Stimulated activated memory B cell treated with anti-CD40 and anti-IgM and Interleukin-4, amounts not matched to agents 10 μg/mL and 1 μg/mL and 100 μg/mL, for 72 hours (primary cell): Measurements from ENCODE around the gene ETFA.
A peak's percentile ranks its signal among the peaks of the same experiment; 100 is the strongest.

Experiments used
- ATAC-seq: fragments of 150-1000 bp; cut with Tn5 transposase; 2 replicates; pipeline ENCODE4 v1.10.0; 2021
- H3K27ac Mint-ChIP-seq: one replicate; pipeline ENCODE4 v1.8.0; 2022; ENCODE audit warnings: mild to moderate bottlenecking, mixed read lengths
- H3K27me3 Mint-ChIP-seq: one replicate; pipeline ENCODE4 v1.8.0; 2022; ENCODE audit warnings: mixed read lengths
- H3K36me3 Mint-ChIP-seq: one replicate; pipeline ENCODE4 v1.8.0; 2022; ENCODE audit warnings: mixed read lengths
- H3K4me1 Mint-ChIP-seq: one replicate; pipeline ENCODE4 v1.8.0; 2022; ENCODE audit warnings: mixed read lengths
- H3K4me3 Mint-ChIP-seq: one replicate; pipeline ENCODE4 v1.8.0; 2022; ENCODE audit warnings: mild to moderate bottlenecking, moderate library complexity, mixed read lengths
- H3K9me3 Mint-ChIP-seq: one replicate; pipeline ENCODE4 v1.8.0; 2022; ENCODE audit warnings: mixed read lengths

ETFA gene

DNA sequence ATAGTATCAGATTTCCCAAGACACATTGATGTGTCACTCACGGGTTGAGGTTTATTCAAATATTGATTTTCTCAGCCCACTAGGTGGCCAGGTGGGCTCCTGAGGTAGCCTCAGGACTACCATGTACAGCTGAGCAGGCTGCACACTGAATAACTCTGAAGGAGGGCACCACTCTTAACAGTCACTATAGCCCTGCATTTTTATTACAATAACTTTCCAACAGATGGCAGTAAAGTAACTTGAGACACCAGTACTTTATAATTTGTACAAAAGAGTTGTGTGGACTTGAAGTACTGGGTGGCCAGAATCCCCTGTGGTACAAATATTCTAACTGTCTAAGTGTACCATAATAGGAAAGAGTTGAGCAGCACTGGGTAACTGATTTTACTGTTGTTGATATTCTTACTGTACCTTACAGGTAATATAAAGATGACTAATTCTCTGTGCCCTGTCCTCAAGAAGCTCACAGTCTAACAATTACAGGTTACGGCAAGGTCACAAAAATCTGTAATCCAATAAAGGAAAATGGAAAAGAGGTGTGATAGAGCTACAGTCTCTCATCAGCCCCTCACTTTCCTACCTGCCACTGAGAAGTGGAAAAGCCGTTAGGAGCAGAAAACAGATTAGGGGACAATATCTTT lies 76.0 kb downstream of the ETFA start:
- H3K36me3 Mint-ChIP-seq: peaks cover 7% of the 10 kb centered on the region
- ATAC-seq: peak; percentile 61
- no peak overlapping the region for H3K4me3 Mint-ChIP-seq
- H3K27me3 Mint-ChIP-seq: no peaks in the 10 kb centered on the region
- no peaks in the 10 kb centered on the region for H3K9me3 Mint-ChIP-seq
- no peaks in the 10 kb centered on the region for H3K4me1 Mint-ChIP-seq
- no peak overlapping the region for H3K27ac Mint-ChIP-seq

DNA sequence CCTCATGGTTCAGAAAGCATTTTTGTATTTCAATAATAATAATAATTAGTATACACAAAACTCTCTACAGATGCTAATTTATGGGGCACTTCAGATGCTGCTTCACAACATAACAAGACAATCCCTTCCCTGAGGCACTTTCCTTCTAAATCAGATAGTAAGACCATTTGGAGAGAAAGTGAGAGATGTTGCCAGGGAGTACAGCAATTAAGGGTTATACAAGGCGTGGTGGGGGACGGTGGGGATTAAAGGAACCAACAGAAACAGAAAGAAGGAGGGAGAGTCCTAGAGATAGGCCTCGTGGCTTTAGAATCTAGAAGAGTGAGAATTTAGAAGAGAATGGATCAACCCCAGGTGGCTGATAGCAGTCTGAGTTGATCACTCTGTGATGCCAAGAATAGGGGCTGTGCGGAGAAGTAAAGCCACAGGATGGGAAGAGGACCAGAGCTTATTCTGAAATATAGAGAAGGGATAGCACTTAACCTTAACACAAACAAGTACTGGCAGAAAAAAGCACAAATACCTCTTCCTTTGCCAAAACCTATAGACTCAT lies 76.9 kb downstream of the ETFA start:
- H3K27ac Mint-ChIP-seq: no peak overlapping the region
- no peaks in the 10 kb centered on the region for H3K9me3 Mint-ChIP-seq
- H3K4me3 Mint-ChIP-seq: no peak overlapping the region
- no peak for ATAC-seq
- no peaks in the 10 kb centered on the region for H3K27me3 Mint-ChIP-seq
- H3K4me1 Mint-ChIP-seq: no peaks in the 10 kb centered on the region
- peaks cover 12% of the 10 kb centered on the region for H3K36me3 Mint-ChIP-seq

DNA sequence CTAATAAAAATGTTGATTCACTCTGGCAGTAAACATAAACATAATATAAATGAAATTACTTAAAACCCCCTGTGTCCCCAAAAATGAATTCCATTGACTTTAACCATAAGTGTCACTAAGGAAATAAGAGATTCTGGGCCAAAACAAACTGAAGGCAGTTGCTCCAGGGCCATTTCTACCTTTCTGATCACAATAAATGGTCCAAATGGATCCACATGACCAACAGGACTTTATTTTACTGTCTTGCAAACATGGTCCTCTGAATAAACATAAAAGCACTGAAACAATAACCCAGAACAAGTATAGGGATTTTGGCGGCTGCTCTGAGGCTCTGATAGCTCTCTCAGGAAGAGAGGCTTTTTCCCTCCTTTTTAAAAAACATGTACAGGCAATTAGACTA lies 77.3 kb downstream of the ETFA start:
- H3K9me3 Mint-ChIP-seq: no peaks in the 10 kb centered on the region
- H3K27me3 Mint-ChIP-seq: no peaks in the 10 kb centered on the region
- H3K4me3 Mint-ChIP-seq: no peak overlapping the region
- no peaks in the 10 kb centered on the region for H3K4me1 Mint-ChIP-seq
- peaks cover 13% of the 10 kb centered on the region for H3K36me3 Mint-ChIP-seq
- H3K27ac Mint-ChIP-seq: no peak overlapping the region
- ATAC-seq: no peak

DNA sequence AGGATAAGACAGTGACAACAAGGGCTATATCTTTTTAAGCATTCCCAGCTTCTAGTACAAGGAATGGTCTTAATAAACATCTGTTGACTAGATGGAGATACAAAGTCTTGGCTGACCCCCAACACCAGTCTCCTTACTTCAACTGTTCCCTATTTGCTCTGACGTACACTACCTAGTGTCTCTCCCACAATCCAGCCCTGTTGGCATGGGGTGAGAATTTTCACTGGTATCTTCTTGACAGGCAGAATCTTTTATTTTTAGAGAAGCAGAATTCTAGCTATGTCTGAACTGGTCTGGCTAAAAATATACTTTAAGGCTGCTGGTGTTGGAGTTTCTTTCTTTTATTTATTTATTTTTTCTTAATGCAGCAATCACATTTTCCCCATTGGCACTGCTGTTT lies 82.0 kb downstream of the ETFA start:
- H3K27ac Mint-ChIP-seq: no peak overlapping the region
- H3K36me3 Mint-ChIP-seq: peaks cover 27% of the 10 kb centered on the region
- H3K4me3 Mint-ChIP-seq: no peak overlapping the region
- H3K9me3 Mint-ChIP-seq: no peaks in the 10 kb centered on the region
- no peaks in the 10 kb centered on the region for H3K27me3 Mint-ChIP-seq
- H3K4me1 Mint-ChIP-seq: no peaks in the 10 kb centered on the region
- ATAC-seq: no peak

DNA sequence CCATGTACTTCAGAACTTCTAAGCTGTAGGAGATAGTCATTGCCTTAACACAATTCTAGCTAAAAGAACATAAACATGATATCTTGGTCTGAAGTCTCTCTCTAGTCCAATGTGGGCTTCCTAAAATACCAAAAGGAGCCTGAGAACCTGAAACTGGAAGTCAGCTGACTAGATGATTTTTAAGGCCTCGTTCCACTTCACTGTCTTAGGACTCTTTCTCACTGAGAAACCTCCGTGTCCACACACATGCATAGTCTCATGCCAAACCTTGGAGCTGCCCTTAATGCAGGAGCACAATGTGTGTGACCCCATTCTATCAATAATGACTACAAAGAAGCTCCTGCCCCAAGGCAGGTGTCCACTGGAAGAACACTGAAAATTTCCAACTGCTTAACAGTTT lies 87.7 kb downstream of the ETFA start:
- no peak for ATAC-seq
- Mint-ChIP-seq H3K9me3 (no peaks in the 10 kb centered on the region), H3K27me3 (no peaks in the 10 kb centered on the region), H3K4me1 (no peaks in the 10 kb centered on the region), H3K27ac (no peak overlapping the region), H3K36me3 (peaks cover 60% of the 10 kb centered on the region), H3K4me3 (no peak overlapping the region)

DNA sequence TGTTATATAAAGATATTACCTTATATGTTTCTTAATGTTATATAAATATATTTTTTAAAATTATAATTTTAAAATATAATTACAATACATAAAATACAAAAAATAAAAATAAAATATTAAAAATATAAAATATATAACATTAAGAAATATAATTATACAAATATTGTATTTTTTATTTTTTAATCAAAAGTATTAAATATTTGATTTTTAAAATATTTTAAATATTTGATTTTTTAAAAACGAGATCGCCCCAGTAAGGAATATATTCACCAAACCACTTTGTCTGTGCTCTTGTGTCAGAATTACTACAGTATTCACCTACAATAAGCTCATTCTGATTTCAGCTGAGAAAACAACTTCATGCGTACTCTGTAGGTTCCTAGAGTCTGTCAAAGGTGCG lies 89.1 kb downstream of the ETFA start:
- H3K9me3 Mint-ChIP-seq: no peaks in the 10 kb centered on the region
- ATAC-seq: no peak
- no peaks in the 10 kb centered on the region for H3K27me3 Mint-ChIP-seq
- no peak overlapping the region for H3K27ac Mint-ChIP-seq
- peaks cover 63% of the 10 kb centered on the region for H3K36me3 Mint-ChIP-seq
- no peaks in the 10 kb centered on the region for H3K4me1 Mint-ChIP-seq
- no peak overlapping the region for H3K4me3 Mint-ChIP-seq

DNA sequence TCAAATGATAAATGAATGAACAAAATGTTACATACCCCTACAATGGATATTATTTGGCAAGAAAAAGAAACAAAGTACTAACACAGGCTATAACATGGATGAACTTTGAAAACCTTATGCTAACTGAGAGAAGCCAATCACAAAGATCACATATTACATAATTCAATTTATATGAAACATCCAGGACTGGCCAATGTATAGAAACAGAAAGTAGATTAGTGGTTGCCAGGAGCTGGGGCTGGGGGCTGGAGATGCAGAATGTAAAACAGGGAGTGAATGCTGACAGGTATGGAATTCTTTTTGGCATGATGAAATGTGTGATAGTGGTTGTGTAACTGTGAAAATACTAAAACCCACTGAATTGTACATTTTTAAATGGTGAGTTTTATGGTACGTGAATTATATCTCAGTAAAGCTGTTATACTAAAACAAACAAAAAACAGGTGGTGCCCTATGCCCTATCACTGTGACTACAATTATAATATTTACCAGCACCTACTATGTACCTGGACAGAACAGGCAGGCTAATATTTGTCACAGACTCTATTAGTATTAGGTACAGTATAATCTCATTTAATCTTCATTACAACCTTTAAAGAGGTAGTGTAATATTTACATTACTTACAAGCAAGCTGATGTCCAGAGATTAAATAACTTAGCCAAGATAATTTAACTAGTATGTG lies 90.0 kb downstream of the ETFA start:
- no peaks in the 10 kb centered on the region for H3K9me3 Mint-ChIP-seq
- H3K4me3 Mint-ChIP-seq: no peak overlapping the region
- no peak for ATAC-seq
- peaks cover 67% of the 10 kb centered on the region for H3K36me3 Mint-ChIP-seq
- no peak overlapping the region for H3K27ac Mint-ChIP-seq
- H3K4me1 Mint-ChIP-seq: no peaks in the 10 kb centered on the region
- no peaks in the 10 kb centered on the region for H3K27me3 Mint-ChIP-seq

DNA sequence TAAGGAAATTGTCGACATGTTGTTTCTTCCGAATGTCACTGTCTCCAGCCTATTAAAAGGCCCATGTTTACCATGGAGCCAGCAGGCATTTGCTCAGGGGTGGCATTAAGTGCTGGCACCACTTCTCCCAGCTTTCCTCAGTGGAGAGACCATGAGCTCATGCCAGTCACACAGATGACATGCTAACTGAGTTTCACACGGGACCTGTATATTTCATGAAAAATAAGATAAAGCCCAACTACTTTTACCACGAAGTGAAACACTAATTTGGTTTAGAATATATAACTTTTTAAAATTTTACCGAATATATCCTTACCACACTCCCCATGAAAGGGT lies 93.4 kb downstream of the ETFA start:
- Mint-ChIP-seq H3K4me3 (no peak overlapping the region), H3K27ac (no peak overlapping the region), H3K36me3 (peaks cover 65% of the 10 kb centered on the region), H3K4me1 (no peaks in the 10 kb centered on the region), H3K9me3 (no peaks in the 10 kb centered on the region), H3K27me3 (no peaks in the 10 kb centered on the region)
- ATAC-seq: no peak

DNA sequence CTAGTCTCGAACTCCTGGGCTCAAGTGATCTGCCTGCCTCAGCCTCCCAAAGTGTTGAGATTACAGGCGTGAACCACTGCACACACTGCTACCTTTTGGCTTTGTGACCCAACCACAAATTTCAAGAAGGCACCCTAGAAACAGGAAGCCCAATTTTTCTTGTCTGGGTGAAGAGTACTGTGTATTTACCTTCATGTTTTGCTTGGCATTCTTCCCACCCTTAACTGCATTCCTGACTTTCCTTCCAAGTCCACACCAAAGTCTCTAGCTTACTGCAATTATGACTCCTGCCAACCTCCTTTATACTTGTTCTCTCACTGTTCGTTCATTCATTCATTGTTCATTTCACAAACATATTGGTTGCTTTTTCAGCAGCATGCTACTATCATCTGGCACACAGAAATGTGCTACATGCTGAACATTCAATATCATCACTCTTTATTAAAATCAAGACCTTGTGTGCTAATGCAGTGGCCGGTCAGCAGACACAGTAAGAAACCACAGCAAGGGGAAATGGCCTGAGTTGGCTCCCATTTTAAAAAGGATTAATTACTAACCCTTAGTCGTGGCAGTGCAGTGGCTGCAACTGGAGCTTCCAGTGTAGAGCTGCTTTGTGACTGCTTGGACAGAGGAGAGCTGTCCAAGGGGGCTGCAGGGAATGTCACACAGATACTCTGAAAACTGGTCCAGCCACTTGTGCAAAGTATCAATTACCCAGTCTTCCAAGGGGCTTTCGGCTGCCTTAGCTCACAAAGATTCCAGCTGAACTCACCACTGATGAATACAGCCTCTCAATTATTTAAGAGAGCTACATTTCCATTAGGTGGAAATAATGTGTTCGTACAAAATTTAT lies 94.0 kb downstream of the ETFA start:
- no peak overlapping the region for H3K27ac Mint-ChIP-seq
- no peak overlapping the region for H3K4me3 Mint-ChIP-seq

DNA sequence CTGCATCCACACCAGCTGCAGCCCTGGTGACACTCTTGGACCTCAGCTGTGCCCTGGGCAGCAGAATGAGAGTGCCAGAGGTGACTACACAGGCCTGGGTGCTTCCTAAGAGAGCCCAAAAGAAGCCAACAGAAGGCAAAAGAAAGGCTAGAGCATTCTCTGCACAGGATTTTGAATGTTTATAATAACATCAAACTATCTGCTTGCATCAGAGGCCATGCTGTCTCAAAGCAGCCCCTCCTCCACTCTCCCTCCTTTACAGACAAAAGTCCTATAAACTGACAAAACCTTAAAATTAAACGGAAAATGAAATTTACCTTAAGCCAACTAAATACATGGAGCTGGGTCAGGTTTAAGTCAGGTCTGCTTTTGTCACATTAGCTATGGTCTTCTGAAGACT lies 95.6 kb downstream of the ETFA start:
- Mint-ChIP-seq H3K36me3 (peaks cover 48% of the 10 kb centered on the region), H3K9me3 (no peaks in the 10 kb centered on the region), H3K4me3 (no peak overlapping the region), H3K27ac (no peak overlapping the region), H3K4me1 (no peaks in the 10 kb centered on the region), H3K27me3 (no peaks in the 10 kb centered on the region)
- ATAC-seq: no peak

More for the DNA sequence above, 94.0 kb downstream of the ETFA start:
- ATAC-seq: no peak
- Mint-ChIP-seq H3K36me3 (peaks cover 59% of the 10 kb centered on the region), H3K4me1 (no peaks in the 10 kb centered on the region), H3K27me3 (no peaks in the 10 kb centered on the region), H3K9me3 (no peaks in the 10 kb centered on the region)

DNA sequence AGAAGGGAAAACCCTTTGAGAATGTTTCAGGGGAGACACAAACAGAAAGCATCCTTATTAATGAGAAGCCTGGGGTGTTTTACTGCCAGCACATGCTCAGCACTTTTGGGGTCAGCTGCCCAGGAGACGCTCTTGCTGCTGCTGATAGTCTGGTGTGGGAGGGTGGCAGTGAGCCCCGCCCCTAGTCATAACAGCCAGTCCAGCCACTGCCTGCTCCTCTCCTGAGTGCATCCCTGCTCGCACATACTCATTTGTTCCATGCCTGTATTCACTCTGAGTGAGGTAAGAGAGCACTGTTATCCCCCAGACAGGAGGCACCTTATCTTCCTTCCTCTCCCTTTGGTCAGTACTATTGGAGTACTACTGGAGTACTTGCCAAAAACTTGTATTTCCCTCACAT lies 101.3 kb downstream of the ETFA start:
- no peak overlapping the region for H3K27ac Mint-ChIP-seq
- H3K4me3 Mint-ChIP-seq: no peak overlapping the region
- H3K36me3 Mint-ChIP-seq: peaks cover 25% of the 10 kb centered on the region
- no peaks in the 10 kb centered on the region for H3K9me3 Mint-ChIP-seq
- no peaks in the 10 kb centered on the region for H3K4me1 Mint-ChIP-seq
- H3K27me3 Mint-ChIP-seq: no peaks in the 10 kb centered on the region
- ATAC-seq: no peak

DNA sequence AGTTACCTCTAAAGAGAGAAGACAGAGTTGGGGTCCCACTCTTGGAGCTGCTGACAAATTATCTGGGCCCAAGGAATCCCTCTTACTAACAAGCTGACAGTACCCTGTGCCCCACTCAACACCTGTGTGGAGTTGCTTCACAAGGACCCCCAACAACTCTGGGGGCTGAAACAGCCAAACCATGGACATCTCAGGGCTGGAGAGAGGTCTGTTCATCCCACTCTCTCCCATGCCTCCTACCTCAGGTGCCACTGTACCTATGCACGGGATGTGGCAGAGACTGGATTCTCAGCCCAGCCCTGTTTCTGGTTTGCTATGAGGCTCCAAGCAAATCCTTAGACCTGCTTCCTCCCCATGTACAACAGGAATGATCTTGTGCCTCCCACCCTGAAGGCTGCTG lies 101.7 kb downstream of the ETFA start:
- no peak overlapping the region for H3K4me3 Mint-ChIP-seq

DNA sequence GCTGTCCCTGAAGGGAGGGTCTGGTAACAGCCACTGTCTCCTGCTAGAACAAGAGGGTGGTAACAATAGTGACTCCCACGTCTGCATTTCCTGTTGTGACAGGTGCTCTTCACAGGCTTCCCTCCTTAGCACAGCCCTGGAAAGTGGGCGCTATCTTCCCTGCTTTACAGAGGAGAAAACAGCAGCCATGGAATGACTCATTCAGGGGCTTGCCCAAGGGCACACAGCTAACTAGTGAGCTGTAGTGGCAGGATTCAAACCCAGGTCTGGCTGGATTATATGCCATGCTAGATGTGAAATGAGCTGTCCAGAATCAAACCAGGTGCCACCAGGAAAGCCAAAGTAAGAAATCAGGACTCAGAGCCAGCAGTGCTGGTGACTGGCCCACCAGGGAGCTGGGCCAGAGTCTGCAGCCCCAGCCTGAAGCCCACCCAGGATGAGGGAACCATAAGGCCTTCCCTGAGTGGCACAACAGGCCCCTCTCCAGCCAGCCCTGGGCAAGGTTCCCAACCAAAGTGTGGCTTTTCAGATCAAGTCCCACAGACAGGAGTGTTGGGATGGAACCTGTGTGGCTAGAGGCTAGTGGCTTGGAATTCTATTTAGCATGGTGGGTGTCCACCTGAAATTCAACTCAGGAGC lies 102.4 kb downstream of the ETFA start:
- peaks cover 18% of the 10 kb centered on the region for H3K36me3 Mint-ChIP-seq
- no peaks in the 10 kb centered on the region for H3K4me1 Mint-ChIP-seq
- no peak for ATAC-seq
- no peak overlapping the region for H3K27ac Mint-ChIP-seq
- no peaks in the 10 kb centered on the region for H3K27me3 Mint-ChIP-seq
- H3K4me3 Mint-ChIP-seq: no peak overlapping the region
- no peaks in the 10 kb centered on the region for H3K9me3 Mint-ChIP-seq

More for the DNA sequence above, 101.7 kb downstream of the ETFA start:
- no peaks in the 10 kb centered on the region for H3K9me3 Mint-ChIP-seq
- no peaks in the 10 kb centered on the region for H3K4me1 Mint-ChIP-seq
- peaks cover 23% of the 10 kb centered on the region for H3K36me3 Mint-ChIP-seq
- H3K27ac Mint-ChIP-seq: no peak overlapping the region
- H3K27me3 Mint-ChIP-seq: no peaks in the 10 kb centered on the region
- ATAC-seq: no peak

DNA sequence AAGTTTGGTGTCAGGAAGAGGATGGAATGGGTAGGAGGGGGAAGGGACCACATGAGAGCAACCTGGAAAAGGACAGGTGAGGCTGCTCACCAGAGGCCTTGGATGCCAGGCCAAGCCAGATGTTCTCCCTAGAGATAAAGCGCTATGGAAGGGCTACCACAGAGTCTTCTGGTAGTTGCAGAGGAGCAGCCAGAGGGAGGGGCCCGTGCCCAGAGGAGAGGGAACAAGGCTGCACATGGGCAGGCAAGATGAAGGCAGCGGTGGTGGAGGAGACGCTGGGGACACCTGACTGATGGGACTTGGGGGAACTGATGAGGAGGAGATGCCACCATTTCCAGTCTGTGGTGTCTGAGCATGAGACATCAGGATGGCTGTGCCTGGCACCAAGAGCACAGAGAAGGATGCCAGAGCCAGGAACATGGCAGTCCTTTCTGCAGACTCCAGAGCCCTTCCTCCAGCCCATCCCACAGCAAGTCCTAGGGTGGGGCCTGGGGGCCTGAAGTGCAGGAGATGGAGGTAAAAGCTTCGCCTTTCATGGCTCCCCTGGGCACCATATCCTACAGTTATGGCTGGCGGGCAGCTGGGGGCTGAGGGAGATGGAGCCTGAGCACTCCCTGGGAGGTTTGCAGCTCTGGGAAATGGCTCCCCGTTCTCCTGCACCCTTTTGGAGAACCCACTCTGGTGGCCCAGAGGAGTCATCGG lies 103.0 kb downstream of the ETFA start:
- Mint-ChIP-seq H3K27ac (no peak overlapping the region), H3K4me3 (no peak overlapping the region), H3K4me1 (no peaks in the 10 kb centered on the region), H3K27me3 (no peaks in the 10 kb centered on the region), H3K9me3 (no peaks in the 10 kb centered on the region), H3K36me3 (peaks cover 13% of the 10 kb centered on the region)
- ATAC-seq: no peak
